HG02938 (cell line): ENCODE measurements around the gene NEMF.
"Not testable (repeated sequence)": the region's sequence is repeated elsewhere in the genome, so short reads cannot be mapped to it uniquely, and the experiment has no call there.

Experiments
- ATAC-seq: cut with Tn5 transposase; IDR thresholded peaks from one replicate; pipeline ENCODE4 v1.9.1; 2021; ENCODE audit warnings: mild to moderate bottlenecking, moderate library complexity; ENCODE audit not compliant: unreplicated experiment

The NEMF gene

GRCh38 chr14:49820176-49820575 is 32.4 kb downstream of the NEMF start:
- no peak for ATAC-seq

GRCh38 chr14:49816844-49817243 is 35.7 kb downstream of the NEMF start:
- ATAC-seq = no peak

- ATAC-seq = not testable (repeated sequence)
These were observed 36.5 kb downstream of the NEMF start for GRCh38 chr14:49816118-49816517.

- no peak for ATAC-seq
These were observed 43.8 kb downstream of the NEMF start for GRCh38 chr14:49808780-49809179.

- ATAC-seq = no peak
These were observed 56.6 kb downstream of the NEMF start for GRCh38 chr14:49796025-49796424.

GRCh38 chr14:49792618-49793017 is 60.0 kb downstream of the NEMF start:
- no peak for ATAC-seq

- ATAC-seq = no peak
These were observed 66.3 kb downstream of the NEMF start for GRCh38 chr14:49786315-49786714.

- no peak for ATAC-seq
These were observed 69.1 kb downstream of the NEMF start for GRCh38 chr14:49783394-49784014.

- not testable (repeated sequence) for ATAC-seq
These were observed 71.5 kb downstream of the NEMF start for GRCh38 chr14:49781040-49781439.

GRCh38 chr14:49778421-49778820 is 74.2 kb downstream of the NEMF start:
- no peak for ATAC-seq

GRCh38 chr14:49774106-49774505 is 78.5 kb downstream of the NEMF start:
- ATAC-seq = no peak

GRCh38 chr14:49771691-49772090 is 80.9 kb downstream of the NEMF start:
- not testable (repeated sequence) for ATAC-seq

GRCh38 chr14:49770212-49770817 is 82.3 kb downstream of the NEMF start:
- no peak for ATAC-seq

- no peak for ATAC-seq
These were observed 82.9 kb downstream of the NEMF start for GRCh38 chr14:49769581-49770211.

GRCh38 chr14:49769171-49769570 is 83.4 kb downstream of the NEMF start:
- no peak for ATAC-seq

GRCh38 chr14:49768301-49769121 is 84.1 kb downstream of the NEMF start:
- peak; percentile 35 for ATAC-seq

GRCh38 chr14:49767571-49768300 is 84.9 kb downstream of the NEMF start, which contains the start of gene KLHDC2:
Gene KLHDC2 (plus strand): TSS chr14:49768153. CDS start chr14:49768469, 316 bp downstream.
- peak; percentile 78 for ATAC-seq

GRCh38 chr14:49767270-49767570 is 85.4 kb downstream of the NEMF start:
- no peak for ATAC-seq

GRCh38 chr14:49766839-49767238 is 85.7 kb downstream of the NEMF start:
- no peak for ATAC-seq

- ATAC-seq = no peak
These were observed 90.6 kb downstream of the NEMF start for GRCh38 chr14:49761839-49762551.
